Neutrophil (primary cell): ENCODE data around the gene TMEM145.
"Not testable (repeated sequence)": the region's sequence is repeated elsewhere in the genome, so short reads cannot be mapped to it uniquely, and the experiment has no call there.

Experiments
- H3K27ac ChIP-seq: fragments of 200-600 bp; sonication (generic); 2 replicates; pipeline ENCODE4 v1.5.1; 2016; ENCODE audit warnings: mild to moderate bottlenecking, moderate library complexity
- H3K27me3 ChIP-seq: fragments of 200-600 bp; sonication (generic); 2 replicates; pipeline ENCODE4 v1.6.0; 2016; ENCODE audit warnings: mild to moderate bottlenecking
- H3K36me3 ChIP-seq: fragments of 200-600 bp; sonication (generic); 2 replicates; pipeline ENCODE4 v1.5.1; 2017
- H3K4me1 ChIP-seq, 2 experiments: fragments of 200-600 bp in 1 of 2; sonication (generic) in 1 of 2; 1 replicate in 1 of 2; 2 replicates in 1 of 2; pipeline versions ENCODE4 v1.5.1 to v1.6.1; 2013 to 2016; ENCODE audit warnings: low read depth in 1 of 2, low read length in 1 of 2, mild to moderate bottlenecking in 1 of 2, moderate library complexity in 1 of 2; ENCODE audit not compliant: control insufficient read depth in 1 of 2, insufficient read depth in 1 of 2
- H3K4me3 ChIP-seq, 2 experiments: fragments of 200-600 bp in 1 of 2; sonication (generic) in 1 of 2; 1 replicate in 1 of 2; 2 replicates in 1 of 2; pipeline ENCODE4 v1.5.1; 2013 to 2016; ENCODE audit warnings: low read depth in 1 of 2, low read length in 1 of 2, mild to moderate bottlenecking in 1 of 2, moderate library complexity in 1 of 2
- H3K9me3 ChIP-seq: fragments of 200-600 bp; sonication (generic); 2 replicates; pipeline ENCODE4 v1.5.1; 2016
- TF ChIP-seq, protein P1 (sequence below): fragments of 200-600 bp; sonication (generic); IDR thresholded peaks from 2 replicates; pipeline ENCODE4 v1.5.1; 2016; ENCODE audit warnings: antibody characterized with exemption

Gene TMEM145

DNA sequence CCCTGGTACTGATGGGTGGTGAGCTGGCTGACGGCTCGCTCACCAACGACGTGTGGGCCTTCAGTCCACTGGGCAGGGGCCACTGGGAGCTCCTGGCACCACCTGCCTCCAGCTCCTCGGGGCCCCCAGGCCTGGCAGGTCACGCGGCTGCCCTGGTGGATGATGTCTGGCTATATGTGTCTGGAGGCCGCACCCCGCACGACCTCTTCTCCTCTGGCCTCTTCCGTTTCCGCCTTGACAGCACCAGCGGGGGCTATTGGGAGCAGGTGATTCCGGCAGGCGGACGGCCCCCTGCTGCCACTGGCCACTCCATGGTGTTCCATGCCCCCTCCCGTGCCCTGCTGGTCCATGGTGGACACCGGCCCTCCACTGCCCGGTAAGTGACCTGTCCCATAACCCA, 22.9 kb downstream of the TMEM145 start:
- Histone ChIP-seq H3K36me3 (peaks cover 7% of the 10 kb centered on the region), H3K4me3 (no peak overlapping the region)

DNA sequence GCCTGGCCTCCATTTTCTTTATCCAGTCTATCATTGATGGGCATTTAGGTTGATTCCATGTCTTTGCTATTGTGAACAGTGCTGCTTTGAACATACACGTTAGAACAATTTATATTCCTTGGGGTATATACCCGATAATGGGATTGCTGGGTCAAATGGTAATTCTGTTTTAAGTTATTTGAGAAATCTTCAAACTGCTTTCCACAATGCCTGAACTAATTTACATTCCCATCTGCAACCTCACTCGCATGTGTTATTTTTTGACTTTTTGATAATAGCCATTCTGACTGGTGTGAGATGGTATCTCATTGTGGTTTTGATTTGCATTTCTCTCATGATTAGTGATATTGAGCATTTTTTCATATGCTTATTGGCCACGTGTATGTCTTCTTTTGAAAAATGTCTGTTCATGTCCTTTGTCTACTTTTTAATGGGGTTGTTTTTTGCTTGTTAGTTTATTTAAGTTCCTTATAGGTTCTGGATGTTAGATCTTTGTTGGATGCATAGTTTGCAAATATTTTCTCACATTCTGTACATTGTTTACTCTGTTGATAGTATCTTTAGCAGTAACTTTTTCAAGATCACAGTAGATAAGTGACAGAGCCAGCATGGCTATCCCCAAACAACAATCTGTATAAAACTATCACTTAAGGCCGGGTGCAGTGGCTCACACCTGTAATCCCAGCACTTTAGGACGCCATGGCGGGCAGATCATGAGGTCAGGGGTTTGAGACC, 26.2 kb downstream of the TMEM145 start:
- H3K27me3 ChIP-seq, H3K4me3 ChIP-seq, H3K36me3 ChIP-seq, H3K9me3 ChIP-seq, H3K4me1 ChIP-seq, H3K27ac ChIP-seq: not testable (repeated sequence)

More for the DNA sequence above, 22.9 kb downstream of the TMEM145 start:
- TF ChIP-seq, protein P1, sequence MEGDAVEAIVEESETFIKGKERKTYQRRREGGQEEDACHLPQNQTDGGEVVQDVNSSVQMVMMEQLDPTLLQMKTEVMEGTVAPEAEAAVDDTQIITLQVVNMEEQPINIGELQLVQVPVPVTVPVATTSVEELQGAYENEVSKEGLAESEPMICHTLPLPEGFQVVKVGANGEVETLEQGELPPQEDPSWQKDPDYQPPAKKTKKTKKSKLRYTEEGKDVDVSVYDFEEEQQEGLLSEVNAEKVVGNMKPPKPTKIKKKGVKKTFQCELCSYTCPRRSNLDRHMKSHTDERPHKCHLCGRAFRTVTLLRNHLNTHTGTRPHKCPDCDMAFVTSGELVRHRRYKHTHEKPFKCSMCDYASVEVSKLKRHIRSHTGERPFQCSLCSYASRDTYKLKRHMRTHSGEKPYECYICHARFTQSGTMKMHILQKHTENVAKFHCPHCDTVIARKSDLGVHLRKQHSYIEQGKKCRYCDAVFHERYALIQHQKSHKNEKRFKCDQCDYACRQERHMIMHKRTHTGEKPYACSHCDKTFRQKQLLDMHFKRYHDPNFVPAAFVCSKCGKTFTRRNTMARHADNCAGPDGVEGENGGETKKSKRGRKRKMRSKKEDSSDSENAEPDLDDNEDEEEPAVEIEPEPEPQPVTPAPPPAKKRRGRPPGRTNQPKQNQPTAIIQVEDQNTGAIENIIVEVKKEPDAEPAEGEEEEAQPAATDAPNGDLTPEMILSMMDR: no peak
- H3K4me1 ChIP-seq: no peaks in the 10 kb centered on the region
- no peak overlapping the region for H3K27ac ChIP-seq
- H3K9me3 ChIP-seq: no peaks in the 10 kb centered on the region
- H3K27me3 ChIP-seq: no peaks in the 10 kb centered on the region

DNA sequence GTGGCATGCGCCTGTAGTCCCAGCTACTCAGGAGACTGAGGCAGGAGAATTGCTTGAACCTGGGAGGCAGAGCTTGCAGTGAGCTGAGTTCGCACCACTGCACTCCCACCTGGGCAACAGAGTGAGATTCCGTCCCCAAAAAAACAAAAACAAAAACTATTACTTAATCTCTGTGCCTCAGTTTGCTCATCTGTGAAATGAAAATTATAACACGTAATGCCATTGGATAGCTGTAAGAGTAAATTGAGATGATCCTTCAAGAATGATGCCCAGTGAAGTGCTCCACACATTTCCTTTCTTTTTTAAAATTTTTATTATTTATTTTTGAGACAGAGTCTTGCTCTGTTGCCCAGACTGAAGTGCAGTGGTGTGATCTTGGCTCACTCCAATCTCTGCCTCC, 26.8 kb downstream of the TMEM145 start:
- not testable (repeated sequence) for H3K36me3 ChIP-seq, H3K27me3 ChIP-seq, H3K4me3 ChIP-seq, H3K27ac ChIP-seq, H3K9me3 ChIP-seq, H3K4me1 ChIP-seq

DNA sequence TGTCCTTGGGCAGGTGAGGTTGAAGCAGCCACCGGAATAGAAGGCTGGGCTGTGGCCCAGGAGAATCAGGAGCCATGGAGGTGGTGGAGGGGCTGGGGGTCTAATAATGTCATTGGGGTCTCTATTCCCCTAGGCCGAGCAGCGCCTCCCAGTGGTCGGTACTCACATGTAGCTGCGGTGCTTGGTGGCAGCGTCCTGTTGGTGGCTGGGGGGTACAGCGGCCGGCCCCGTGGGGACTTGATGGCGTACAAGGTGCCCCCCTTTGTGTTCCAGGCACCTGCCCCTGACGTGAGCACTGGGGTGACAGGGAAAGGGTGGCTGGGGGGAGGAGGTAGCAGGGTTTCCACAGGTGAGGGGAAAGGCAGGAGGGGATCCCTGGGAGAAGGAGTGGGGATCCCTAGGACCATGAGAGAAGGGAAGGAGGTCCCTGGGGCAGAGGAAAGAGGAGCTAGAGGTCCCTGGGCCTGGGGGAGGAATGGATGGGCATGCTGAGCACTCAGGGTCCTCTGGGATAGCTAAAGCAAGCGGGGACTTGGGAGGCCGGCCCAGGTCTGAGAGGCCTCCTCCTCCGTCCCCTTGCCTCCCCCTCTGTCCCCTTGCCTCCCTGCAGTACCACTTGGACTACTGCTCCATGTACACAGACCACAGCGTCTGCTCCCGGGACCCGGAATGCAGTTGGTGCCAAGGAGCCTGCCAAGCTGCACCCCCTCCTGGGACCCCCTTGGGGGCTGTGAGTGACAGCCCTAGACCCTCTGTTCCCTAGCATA, 30.4 kb downstream of the TMEM145 start:
- Histone ChIP-seq H3K4me1 (peaks cover 9 to 10% of the 10 kb centered on the region in 2 experiments), H3K36me3 (no peaks in the 10 kb centered on the region), H3K27me3 (no peaks in the 10 kb centered on the region), H3K27ac (no peak overlapping the region), H3K9me3 (no peaks in the 10 kb centered on the region), H3K4me3 (no peak overlapping the region)
- TF ChIP-seq, protein P1: no peak

DNA sequence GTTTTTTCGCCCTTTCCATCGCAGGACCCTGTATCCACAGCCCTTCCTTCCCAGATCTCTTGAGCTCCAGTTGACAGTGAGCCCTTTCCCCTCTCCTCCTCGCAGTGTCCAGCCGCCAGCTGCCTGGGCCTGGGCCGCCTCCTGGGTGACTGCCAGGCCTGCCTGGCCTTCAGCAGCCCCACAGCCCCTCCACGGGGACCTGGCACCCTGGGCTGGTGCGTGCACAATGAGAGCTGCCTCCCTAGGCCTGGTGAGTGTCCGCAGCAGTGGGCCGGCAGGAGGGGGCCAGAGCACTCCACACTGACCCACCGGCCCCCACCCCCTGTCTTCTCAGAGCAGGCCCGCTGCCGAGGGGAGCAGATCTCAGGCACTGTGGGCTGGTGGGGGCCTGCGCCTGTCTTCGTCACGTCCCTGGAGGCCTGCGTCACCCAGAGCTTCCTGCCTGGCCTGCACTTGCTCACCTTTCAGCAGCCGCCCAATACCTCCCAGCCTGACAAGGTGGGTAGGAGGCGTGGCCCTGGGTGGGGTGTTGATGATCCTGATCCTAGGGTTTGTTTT, 31.3 kb downstream of the TMEM145 start:
- TF ChIP-seq, protein P1: no peak
- no peaks in the 10 kb centered on the region for H3K36me3 ChIP-seq

DNA sequence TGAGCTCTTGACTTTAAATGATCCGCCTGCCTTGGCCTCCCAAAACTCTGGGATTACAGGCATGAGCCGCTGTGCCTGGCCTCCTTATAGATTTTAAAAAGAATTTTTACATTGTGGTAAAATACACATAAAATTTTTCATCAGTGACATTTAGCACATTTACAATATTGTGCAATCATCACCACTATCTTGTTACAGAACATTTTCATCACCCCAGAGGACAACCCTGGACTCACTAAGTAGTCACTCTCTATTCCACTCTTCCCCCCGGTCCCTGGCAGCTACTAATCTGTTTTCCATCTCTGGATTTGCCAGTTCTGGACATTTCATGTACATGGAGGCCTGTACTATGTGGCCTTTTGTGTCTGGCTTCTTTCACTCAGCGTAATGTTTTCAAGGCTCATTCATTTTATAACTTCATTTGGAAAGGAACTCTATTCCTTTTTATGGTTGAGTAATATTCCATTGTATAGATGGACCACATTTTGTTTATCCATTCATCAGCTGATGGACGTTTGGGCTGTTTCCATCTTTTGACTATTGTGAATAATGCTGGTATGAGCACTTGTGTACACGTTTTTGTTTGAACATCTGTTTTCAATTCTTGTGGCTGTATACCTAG, 32.2 kb downstream of the TMEM145 start:
- Histone ChIP-seq H3K27ac (no peak overlapping the region), H3K4me1 (peaks cover 9 to 10% of the 10 kb centered on the region in 2 experiments), H3K36me3 (no peaks in the 10 kb centered on the region), H3K9me3 (no peaks in the 10 kb centered on the region), H3K27me3 (no peaks in the 10 kb centered on the region), H3K4me3 (no peak overlapping the region)
- TF ChIP-seq, protein P1: no peak

More for the DNA sequence above, 31.3 kb downstream of the TMEM145 start:
- peaks cover 9 to 10% of the 10 kb centered on the region in 2 experiments for H3K4me1 ChIP-seq
- H3K4me3 ChIP-seq: no peak overlapping the region
- no peaks in the 10 kb centered on the region for H3K9me3 ChIP-seq
- H3K27ac ChIP-seq: no peak overlapping the region
- H3K27me3 ChIP-seq: no peaks in the 10 kb centered on the region
